ENCODE measurements around the gene SPEG.

SPEG gene

DNA sequence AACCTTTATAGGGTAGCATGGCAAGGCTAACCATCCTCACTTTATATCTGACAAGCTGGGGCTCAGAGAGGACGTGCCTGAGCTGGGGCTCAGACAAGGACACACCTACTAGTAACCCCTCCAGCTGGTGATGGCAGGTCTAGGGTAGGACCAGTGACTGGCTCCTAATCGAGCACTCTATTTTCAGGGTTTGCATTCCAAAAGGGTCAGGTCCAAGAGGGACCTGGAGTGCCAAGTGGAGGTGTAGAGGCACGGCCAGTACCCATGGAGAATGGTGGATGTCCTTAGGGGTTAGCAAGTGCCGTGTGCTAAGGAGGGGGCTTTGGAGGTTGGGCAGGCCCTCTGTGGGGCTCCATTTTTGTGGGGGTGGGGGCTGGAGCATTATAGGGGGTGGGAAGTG, 17.7 kb upstream of the SPEG start:
- Histone ChIP-seq H3K4me3 (ENCODE audit: low read length) (no peak overlapping the region), H3K27ac (ENCODE audit: low read length) (no peak overlapping the region), H3K4me1 (ENCODE audit: low read length) (no peaks in the 10 kb centered on the region), H3K79me2 (ENCODE audit: low read length) (no peaks in the 10 kb centered on the region), H4K20me1 (ENCODE audit: insufficient read depth, low read length) (no peaks in the 10 kb centered on the region), H3K9ac (ENCODE audit: low read length) (no peak overlapping the region), H3K27me3 (ENCODE audit: low read depth, low read length) (no peaks in the 10 kb centered on the region), H3K4me2 (ENCODE audit: low read length) (no peak overlapping the region), H3K9me3 (ENCODE audit: insufficient read depth, low read length) (no peaks in the 10 kb centered on the region), H3K36me3 (replicated peaks; ENCODE audit: low read depth, low read length) (no peaks in the 10 kb centered on the region), H2AFZ (ENCODE audit: low read depth, low read length) (no peak overlapping the region)
- no peak for TF ChIP-seq EZH2phosphoT487 (IDR thresholded peaks at IDR 0.05; ENCODE audit: low read depth)

DNA sequence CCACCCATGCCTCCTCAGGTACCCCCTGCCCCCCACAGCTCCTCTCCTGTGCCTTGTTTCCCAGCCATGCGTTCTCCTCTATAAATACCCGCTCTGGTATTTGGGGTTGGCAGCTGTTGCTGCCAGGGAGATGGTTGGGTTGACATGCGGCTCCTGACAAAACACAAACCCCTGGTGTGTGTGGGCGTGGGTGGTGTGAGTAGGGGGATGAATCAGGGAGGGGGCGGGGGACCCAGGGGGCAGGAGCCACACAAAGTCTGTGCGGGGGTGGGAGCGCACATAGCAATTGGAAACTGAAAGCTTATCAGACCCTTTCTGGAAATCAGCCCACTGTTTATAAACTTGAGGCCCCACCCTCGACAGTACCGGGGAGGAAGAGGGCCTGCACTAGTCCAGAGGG, 17.3 kb upstream of the SPEG start:
- no peak overlapping the region for H3K27ac ChIP-seq (ENCODE audit: low read length)
- no peaks in the 10 kb centered on the region for H3K9me3 ChIP-seq (ENCODE audit: insufficient read depth, low read length)
- H3K4me1 ChIP-seq (ENCODE audit: low read length) = no peaks in the 10 kb centered on the region
- no peaks in the 10 kb centered on the region for H3K79me2 ChIP-seq (ENCODE audit: low read length)
- H3K4me3 ChIP-seq (ENCODE audit: low read length) = no peak overlapping the region
- no peaks in the 10 kb centered on the region for H3K27me3 ChIP-seq (ENCODE audit: low read depth, low read length)
- H3K4me2 ChIP-seq (ENCODE audit: low read length) = no peak overlapping the region
- H4K20me1 ChIP-seq (ENCODE audit: insufficient read depth, low read length) = no peaks in the 10 kb centered on the region
- H3K9ac ChIP-seq (ENCODE audit: low read length) = no peak overlapping the region
- H2AFZ ChIP-seq (ENCODE audit: low read depth, low read length) = no peak overlapping the region
- no peaks in the 10 kb centered on the region for H3K36me3 ChIP-seq (replicated peaks; ENCODE audit: low read depth, low read length)
- TF ChIP-seq EZH2phosphoT487 (IDR thresholded peaks at IDR 0.05; ENCODE audit: low read depth) = no peak
- TF ChIP-seq, protein P1, sequence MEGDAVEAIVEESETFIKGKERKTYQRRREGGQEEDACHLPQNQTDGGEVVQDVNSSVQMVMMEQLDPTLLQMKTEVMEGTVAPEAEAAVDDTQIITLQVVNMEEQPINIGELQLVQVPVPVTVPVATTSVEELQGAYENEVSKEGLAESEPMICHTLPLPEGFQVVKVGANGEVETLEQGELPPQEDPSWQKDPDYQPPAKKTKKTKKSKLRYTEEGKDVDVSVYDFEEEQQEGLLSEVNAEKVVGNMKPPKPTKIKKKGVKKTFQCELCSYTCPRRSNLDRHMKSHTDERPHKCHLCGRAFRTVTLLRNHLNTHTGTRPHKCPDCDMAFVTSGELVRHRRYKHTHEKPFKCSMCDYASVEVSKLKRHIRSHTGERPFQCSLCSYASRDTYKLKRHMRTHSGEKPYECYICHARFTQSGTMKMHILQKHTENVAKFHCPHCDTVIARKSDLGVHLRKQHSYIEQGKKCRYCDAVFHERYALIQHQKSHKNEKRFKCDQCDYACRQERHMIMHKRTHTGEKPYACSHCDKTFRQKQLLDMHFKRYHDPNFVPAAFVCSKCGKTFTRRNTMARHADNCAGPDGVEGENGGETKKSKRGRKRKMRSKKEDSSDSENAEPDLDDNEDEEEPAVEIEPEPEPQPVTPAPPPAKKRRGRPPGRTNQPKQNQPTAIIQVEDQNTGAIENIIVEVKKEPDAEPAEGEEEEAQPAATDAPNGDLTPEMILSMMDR (IDR thresholded peaks at IDR 0.05; ENCODE audit: low read depth, low read length) = no peak

GRCh38 chr2:219418155-219419011, 16.3 kb upstream of the SPEG start, which contains the start of gene DES:
TSS of gene DES (plus strand) at chr2:219418377. CDS start at chr2:219418463, 86 bp downstream.
- no peaks in the 10 kb centered on the region for H4K20me1 ChIP-seq (ENCODE audit: insufficient read depth, low read length)
- TF ChIP-seq, protein P1 (IDR thresholded peaks at IDR 0.05; ENCODE audit: low read depth, low read length) = no peak
- no peak for TF ChIP-seq EZH2phosphoT487 (IDR thresholded peaks at IDR 0.05; ENCODE audit: low read depth)
- no peaks in the 10 kb centered on the region for H3K79me2 ChIP-seq (ENCODE audit: low read length)
- no peak within 1 kb of the TSS for H3K4me2 ChIP-seq (ENCODE audit: low read length)
- no peaks in the 10 kb centered on the region for H3K36me3 ChIP-seq (replicated peaks; ENCODE audit: low read depth, low read length)
- no peak within 1 kb of the TSS for H3K27ac ChIP-seq (ENCODE audit: low read length)
- H3K4me3 ChIP-seq (ENCODE audit: low read length) = no peak within 1 kb of the TSS
- H2AFZ ChIP-seq (ENCODE audit: low read depth, low read length) = no peak within 1 kb of the TSS
- no peaks in the 10 kb centered on the region for H3K4me1 ChIP-seq (ENCODE audit: low read length)
- no peaks in the 10 kb centered on the region for H3K9me3 ChIP-seq (ENCODE audit: insufficient read depth, low read length)
- no peaks in the 10 kb centered on the region for H3K27me3 ChIP-seq (ENCODE audit: low read depth, low read length)
- no peak within 1 kb of the TSS for H3K9ac ChIP-seq (ENCODE audit: low read length)

DNA sequence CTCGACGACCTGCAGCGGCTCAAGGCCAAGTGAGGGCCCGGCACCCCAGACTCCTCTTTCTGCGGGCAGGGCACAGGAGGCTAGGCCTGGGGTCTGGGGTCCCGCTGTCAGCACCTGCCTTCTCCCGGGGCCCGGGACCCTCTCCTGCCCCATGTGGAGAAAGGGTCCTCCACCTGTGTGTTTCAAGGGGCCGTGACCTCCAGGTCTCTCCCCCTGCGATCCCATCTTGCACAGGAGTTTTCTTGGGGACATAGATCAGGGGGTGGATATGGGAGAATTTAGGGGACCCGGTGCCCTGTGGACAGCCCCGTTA, 15.7 kb upstream of the SPEG start:
- no peaks in the 10 kb centered on the region for H4K20me1 ChIP-seq (ENCODE audit: insufficient read depth, low read length)
- no peaks in the 10 kb centered on the region for H3K4me1 ChIP-seq (ENCODE audit: low read length)
- no peak overlapping the region for H3K9ac ChIP-seq (ENCODE audit: low read length)
- H3K4me3 ChIP-seq (ENCODE audit: low read length) = no peak overlapping the region
- no peaks in the 10 kb centered on the region for H3K36me3 ChIP-seq (replicated peaks; ENCODE audit: low read depth, low read length)
- no peak overlapping the region for H3K4me2 ChIP-seq (ENCODE audit: low read length)
- H3K79me2 ChIP-seq (ENCODE audit: low read length) = no peaks in the 10 kb centered on the region
- TF ChIP-seq, protein P1 (IDR thresholded peaks at IDR 0.05; ENCODE audit: low read depth, low read length) = no peak
- no peak for TF ChIP-seq EZH2phosphoT487 (IDR thresholded peaks at IDR 0.05; ENCODE audit: low read depth)
- H3K27me3 ChIP-seq (ENCODE audit: low read depth, low read length) = no peaks in the 10 kb centered on the region
- H3K27ac ChIP-seq (ENCODE audit: low read length) = no peak overlapping the region
- no peak overlapping the region for H2AFZ ChIP-seq (ENCODE audit: low read depth, low read length)
- H3K9me3 ChIP-seq (ENCODE audit: insufficient read depth, low read length) = no peaks in the 10 kb centered on the region

Data from OCI-LY3 (cell line).